IPS DF 6.9 (cell line): ENCODE results near the gene COL5A2.

ENCODE experiments used
- DNase-seq: peaks from one replicate; pipeline ENCODE4 v3.0.0-alpha.2; 2013; ENCODE audit warnings: low read depth, low spot score
- H3K27ac ChIP-seq: one replicate; pipeline ENCODE4 v1.5.1; 2013; ENCODE audit warnings: low read length, control low read depth
- H3K27me3 ChIP-seq: 2 replicates; pipeline ENCODE4 v1.6.1; 2013; ENCODE audit warnings: mild to moderate bottlenecking, low read length; ENCODE audit not compliant: control insufficient read depth, insufficient read depth
- H3K36me3 ChIP-seq: 2 replicates; pipeline ENCODE4 v1.6.1; 2013; ENCODE audit warnings: low read length; ENCODE audit not compliant: control insufficient read depth, insufficient read depth
- H3K4me1 ChIP-seq: 2 replicates; pipeline ENCODE4 v1.6.1; 2013; ENCODE audit warnings: low read length; ENCODE audit not compliant: control insufficient read depth, insufficient read depth
- H3K4me3 ChIP-seq: 2 replicates; pipeline ENCODE4 v1.5.1; 2013; ENCODE audit warnings: mild to moderate bottlenecking, low read length
- H3K9me3 ChIP-seq: 2 replicates; pipeline ENCODE4 v1.6.1; 2013; ENCODE audit warnings: low read length, inconsistent platforms; ENCODE audit not compliant: control insufficient read depth, insufficient read depth
- WGBS: extraction: QIAGEN DNeasy Blood & Tissue Kit; methylation state at CpG from one replicate; pipeline ENCODE4 v1.1.7; 2013; ENCODE audit warnings: mixed read lengths, missing lambda C conversion rate; ENCODE audit not compliant: insufficient read length, insufficient coverage; 5-methylcytosine and 5-hydroxymethylcytosine counted together

COL5A2 gene

DNA sequence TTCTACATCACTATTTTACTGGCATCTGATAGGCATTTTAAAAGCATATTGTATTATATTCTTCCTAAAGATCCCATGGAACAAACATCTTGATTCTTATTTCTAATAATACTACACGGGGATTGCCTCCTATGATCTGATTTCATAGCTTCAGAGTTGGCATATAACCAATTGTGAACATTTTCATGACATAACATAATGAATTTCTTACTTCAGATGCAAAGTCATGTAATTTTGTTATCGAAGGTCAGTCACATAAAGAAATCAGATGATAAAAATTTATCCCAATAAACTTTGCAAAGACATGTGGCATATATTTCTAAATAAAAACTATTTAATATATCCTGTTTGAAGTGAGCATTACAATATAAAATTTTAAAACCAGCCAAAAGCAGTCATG lies 93.3 kb downstream of the COL5A2 start:
- H3K27me3 ChIP-seq, result no peaks in the 10 kb centered on the region
- no peaks in the 10 kb centered on the region for H3K9me3 ChIP-seq
- H3K27ac ChIP-seq, result no peak overlapping the region
- DNase-seq, result no peak
- H3K4me1 ChIP-seq, result no peaks in the 10 kb centered on the region
- no peak overlapping the region for H3K4me3 ChIP-seq
- H3K36me3 ChIP-seq, result no peaks in the 10 kb centered on the region
- WGBS, result no CpG with 5 or more reads among the region's 2 CpGs

GRCh38 chr2:189083606-189084005 lies 96.0 kb downstream of the COL5A2 start:
- H3K27ac ChIP-seq, result no peak overlapping the region
- H3K4me3 ChIP-seq, result no peak overlapping the region
- no peak for DNase-seq
- H3K9me3 ChIP-seq, result no peaks in the 10 kb centered on the region
- H3K27me3 ChIP-seq, result no peaks in the 10 kb centered on the region
- no peaks in the 10 kb centered on the region for H3K4me1 ChIP-seq
- no CpG with 5 or more reads among the region's 3 CpGs for WGBS
- H3K36me3 ChIP-seq, result no peaks in the 10 kb centered on the region

- Histone ChIP-seq H3K27ac (no peak overlapping the region), H3K4me1 (no peaks in the 10 kb centered on the region), H3K27me3 (no peaks in the 10 kb centered on the region), H3K9me3 (no peaks in the 10 kb centered on the region), H3K4me3 (no peak overlapping the region), H3K36me3 (no peaks in the 10 kb centered on the region)
- no CpG with 5 or more reads among the region's 2 CpGs for WGBS
- no peak for DNase-seq
Measured at GRCh38 chr2:189083106-189083505, 96.5 kb downstream of the COL5A2 start.

GRCh38 chr2:189082376-189082975 lies 97.1 kb downstream of the COL5A2 start:
- WGBS, result no CpG with 5 or more reads among the region's 3 CpGs
- H3K9me3 ChIP-seq, result no peaks in the 10 kb centered on the region

DNA sequence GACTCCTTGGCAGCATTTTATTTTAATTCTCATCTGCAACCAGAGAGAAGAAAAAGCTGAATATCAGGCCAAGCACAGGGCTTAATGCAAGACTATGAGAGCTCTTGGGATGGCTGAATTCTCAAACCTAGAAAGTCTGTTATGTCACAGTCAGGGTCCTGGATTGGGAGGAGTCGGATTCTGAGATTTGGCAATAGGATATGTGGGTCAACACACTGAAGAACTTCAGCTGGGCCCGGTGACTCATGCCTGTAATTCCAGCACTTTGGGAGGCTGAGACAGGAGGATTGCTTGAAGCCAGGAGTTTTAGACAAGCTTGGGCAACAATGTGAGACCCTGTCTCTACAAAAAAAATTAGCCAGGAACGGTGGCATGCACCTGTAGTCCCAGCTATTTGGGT lies 103.0 kb downstream of the COL5A2 start:
- DNase-seq, result no peak
- H3K27ac ChIP-seq, result no peak overlapping the region
- no peak overlapping the region for H3K4me3 ChIP-seq
- H3K9me3 ChIP-seq, result no peaks in the 10 kb centered on the region
- no CpG with 5 or more reads among the region's 3 CpGs for WGBS
- H3K27me3 ChIP-seq, result no peaks in the 10 kb centered on the region
- no peaks in the 10 kb centered on the region for H3K4me1 ChIP-seq
- no peaks in the 10 kb centered on the region for H3K36me3 ChIP-seq

More at GRCh38 chr2:189082376-189082975, 97.1 kb downstream of the COL5A2 start:
- no peaks in the 10 kb centered on the region for H3K27me3 ChIP-seq
- H3K27ac ChIP-seq, result no peak overlapping the region
- no peaks in the 10 kb centered on the region for H3K36me3 ChIP-seq
- no peaks in the 10 kb centered on the region for H3K4me1 ChIP-seq
- H3K4me3 ChIP-seq, result no peak overlapping the region
- no peak for DNase-seq

- H3K27me3 ChIP-seq, result no peaks in the 10 kb centered on the region
- H3K27ac ChIP-seq, result no peak overlapping the region
- no peak overlapping the region for H3K4me3 ChIP-seq
- H3K36me3 ChIP-seq, result no peaks in the 10 kb centered on the region
- H3K9me3 ChIP-seq, result no peaks in the 10 kb centered on the region
- no CpG with 5 or more reads among the region's 3 CpGs for WGBS
- DNase-seq, result no peak
- no peaks in the 10 kb centered on the region for H3K4me1 ChIP-seq
Measured at GRCh38 chr2:189076120-189076519, 103.4 kb downstream of the COL5A2 start.

DNA sequence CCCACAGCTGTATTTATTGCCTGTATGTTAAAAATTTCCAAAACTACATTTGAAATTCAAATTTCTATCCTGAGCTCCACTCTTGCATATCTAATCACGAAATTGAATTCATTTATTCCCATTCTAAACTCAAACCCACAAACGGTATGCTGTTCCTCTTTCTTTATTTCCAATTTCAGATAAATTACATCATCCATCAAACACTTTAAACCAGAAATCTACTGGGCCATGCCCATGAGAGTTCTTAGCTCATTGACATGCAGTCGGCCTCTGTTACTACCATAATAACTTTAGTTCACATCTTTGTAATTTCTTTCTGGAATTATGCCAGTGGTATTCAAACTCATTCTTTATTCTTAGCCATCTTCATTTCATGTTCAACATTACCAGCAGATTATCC lies 105.1 kb downstream of the COL5A2 start:
- Histone ChIP-seq H3K36me3 (no peaks in the 10 kb centered on the region), H3K4me3 (no peak overlapping the region), H3K27ac (no peak overlapping the region), H3K4me1 (no peaks in the 10 kb centered on the region), H3K9me3 (no peaks in the 10 kb centered on the region), H3K27me3 (no peaks in the 10 kb centered on the region)
- no peak for DNase-seq
- WGBS, result 100% methylated on average over 2 of the region's 3 CpGs

- Histone ChIP-seq H3K4me3 (no peak overlapping the region), H3K4me1 (no peaks in the 10 kb centered on the region), H3K27ac (no peak overlapping the region), H3K36me3 (no peaks in the 10 kb centered on the region), H3K27me3 (no peaks in the 10 kb centered on the region), H3K9me3 (no peaks in the 10 kb centered on the region)
- no peak for DNase-seq
- no CpG with 5 or more reads among the region's 1 CpG for WGBS
Measured at GRCh38 chr2:189072036-189072435, 107.5 kb downstream of the COL5A2 start.

DNA sequence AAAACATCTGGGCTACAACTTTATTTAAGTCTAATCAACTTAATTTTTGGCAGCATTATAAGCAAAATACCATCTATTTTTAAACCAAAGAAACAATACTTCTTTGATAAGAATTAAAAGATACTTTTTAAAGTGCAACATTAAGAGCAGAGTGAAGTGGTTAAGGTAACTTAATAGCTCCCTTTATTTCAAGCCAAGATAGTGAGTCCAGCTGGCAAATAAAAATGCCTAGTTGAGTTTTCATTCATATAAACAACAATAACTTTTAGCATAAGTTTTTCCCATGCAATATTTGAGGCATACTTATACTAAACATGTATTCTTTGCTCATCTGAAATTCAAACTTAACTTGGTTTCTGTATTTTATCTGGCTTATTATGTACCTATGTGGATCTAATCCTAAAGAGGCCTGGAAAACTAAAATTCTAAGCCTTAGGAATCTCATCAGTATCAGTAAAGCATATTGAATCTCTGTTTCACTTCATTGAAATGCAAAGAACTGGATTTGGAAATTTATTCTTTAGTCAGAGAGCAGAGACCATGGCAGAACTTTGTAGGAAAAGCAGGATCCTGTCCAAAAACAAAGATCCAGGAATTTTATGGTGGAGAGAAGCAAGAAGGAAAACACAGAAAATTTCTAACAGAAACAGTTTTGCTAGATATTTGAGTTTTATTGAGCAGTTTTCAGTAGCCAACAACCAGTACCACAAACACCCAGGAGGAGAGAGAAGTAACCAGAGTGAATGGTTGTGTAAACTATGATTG lies 109.5 kb downstream of the COL5A2 start:
- Histone ChIP-seq H3K27ac (no peak overlapping the region), H3K4me1 (no peaks in the 10 kb centered on the region), H3K9me3 (no peaks in the 10 kb centered on the region), H3K27me3 (no peaks in the 10 kb centered on the region), H3K4me3 (no peak overlapping the region), H3K36me3 (no peaks in the 10 kb centered on the region)
- DNase-seq, result no peak

- DNase-seq, result no peak
- Histone ChIP-seq H3K9me3 (no peaks in the 10 kb centered on the region), H3K4me1 (no peaks in the 10 kb centered on the region), H3K4me3 (no peak overlapping the region), H3K27me3 (no peaks in the 10 kb centered on the region), H3K36me3 (no peaks in the 10 kb centered on the region), H3K27ac (no peak overlapping the region)
Measured at GRCh38 chr2:189066037-189066436, 113.5 kb downstream of the COL5A2 start.

- Histone ChIP-seq H3K36me3 (no peaks in the 10 kb centered on the region), H3K27me3 (no peaks in the 10 kb centered on the region), H3K27ac (no peak overlapping the region), H3K4me1 (no peaks in the 10 kb centered on the region), H3K4me3 (no peak overlapping the region), H3K9me3 (no peaks in the 10 kb centered on the region)
- no CpG with 5 or more reads among the region's 1 CpG for WGBS
- no peak for DNase-seq
Measured at GRCh38 chr2:189060096-189060642, 119.4 kb downstream of the COL5A2 start.
